Kasumi-1 (cell line): ENCODE data around the gene RSPO4.

Source experiments
- DNase-seq, 2 experiments: peaks; one replicate each; lab custom pipeline; 2025; lab: John Stamatoyannopoulos, UW

The RSPO4 gene

DNA sequence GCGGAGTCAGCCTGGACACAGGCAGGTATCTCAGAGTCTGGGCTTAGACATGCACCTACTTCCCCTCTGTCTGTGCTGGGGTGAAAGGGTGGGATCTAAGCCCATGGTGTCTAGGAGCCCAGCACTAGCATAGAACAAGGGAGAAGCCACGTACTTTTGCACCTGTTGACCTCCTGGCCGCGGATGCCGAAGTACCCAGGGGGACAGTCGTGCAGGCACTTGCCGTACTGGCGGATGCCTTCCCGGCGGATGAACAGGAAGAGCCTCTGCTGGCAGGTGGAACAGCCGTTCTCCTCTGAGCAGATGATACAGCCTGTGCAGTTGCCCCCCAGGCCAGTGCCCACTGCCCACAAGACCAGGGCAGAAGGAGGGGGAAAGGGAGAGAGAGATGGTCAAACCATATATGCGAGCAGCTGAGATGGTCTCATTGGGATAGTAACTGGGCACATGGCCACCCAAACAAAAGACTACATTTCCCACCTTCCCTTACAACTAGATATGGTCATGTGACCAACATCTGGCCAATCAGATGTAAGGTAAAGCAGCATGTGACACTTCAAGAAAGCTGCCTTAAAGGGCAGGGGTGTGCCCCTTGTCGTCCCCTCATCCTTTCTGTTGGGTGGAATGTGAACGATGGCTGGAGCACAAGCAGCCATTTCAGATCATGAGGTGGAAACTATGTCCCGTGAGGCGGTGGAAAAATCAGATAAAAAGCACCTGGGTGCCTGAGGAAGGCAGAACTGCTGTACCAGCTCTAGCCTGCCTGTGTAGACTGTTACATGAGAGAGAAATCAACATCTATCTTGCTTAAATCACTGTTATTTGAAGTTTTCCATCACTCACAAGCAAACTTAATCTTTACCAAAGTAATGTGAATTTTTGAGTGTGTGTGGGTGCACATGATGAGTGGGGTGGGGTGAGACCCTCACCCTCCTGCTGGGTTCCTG, 34.0 kb downstream of the RSPO4 start:
- peak; percentile 4 to 7 for DNase-seq

GRCh38 chr20:965956-966355, 36.2 kb downstream of the RSPO4 start:
- DNase-seq, result no peak

GRCh38 chr20:963795-964194, 38.3 kb downstream of the RSPO4 start:
- no peak for DNase-seq

GRCh38 chr20:962683-963082, 39.4 kb downstream of the RSPO4 start:
- DNase-seq, result no peak

- DNase-seq, result no peak
Observed at GRCh38 chr20:962223-962622, 39.9 kb downstream of the RSPO4 start.

DNA sequence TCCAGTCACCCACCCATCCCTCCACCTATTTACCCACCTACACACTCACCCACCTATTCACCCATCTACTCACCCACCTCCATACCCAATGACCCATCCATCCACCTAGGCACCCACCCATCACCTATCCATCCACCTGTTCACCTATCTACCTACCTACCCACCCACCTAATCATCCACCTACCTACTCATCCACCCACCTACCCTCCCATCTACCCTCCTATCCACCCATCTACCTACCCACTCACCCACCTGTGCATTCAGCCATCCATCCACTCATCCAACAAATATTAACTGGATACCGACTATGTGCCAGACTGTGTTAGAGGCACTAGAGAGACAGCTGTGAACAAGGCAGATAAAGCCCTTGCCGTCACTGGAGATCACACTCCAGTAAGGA, 40.3 kb downstream of the RSPO4 start:
- no peak for DNase-seq

DNA sequence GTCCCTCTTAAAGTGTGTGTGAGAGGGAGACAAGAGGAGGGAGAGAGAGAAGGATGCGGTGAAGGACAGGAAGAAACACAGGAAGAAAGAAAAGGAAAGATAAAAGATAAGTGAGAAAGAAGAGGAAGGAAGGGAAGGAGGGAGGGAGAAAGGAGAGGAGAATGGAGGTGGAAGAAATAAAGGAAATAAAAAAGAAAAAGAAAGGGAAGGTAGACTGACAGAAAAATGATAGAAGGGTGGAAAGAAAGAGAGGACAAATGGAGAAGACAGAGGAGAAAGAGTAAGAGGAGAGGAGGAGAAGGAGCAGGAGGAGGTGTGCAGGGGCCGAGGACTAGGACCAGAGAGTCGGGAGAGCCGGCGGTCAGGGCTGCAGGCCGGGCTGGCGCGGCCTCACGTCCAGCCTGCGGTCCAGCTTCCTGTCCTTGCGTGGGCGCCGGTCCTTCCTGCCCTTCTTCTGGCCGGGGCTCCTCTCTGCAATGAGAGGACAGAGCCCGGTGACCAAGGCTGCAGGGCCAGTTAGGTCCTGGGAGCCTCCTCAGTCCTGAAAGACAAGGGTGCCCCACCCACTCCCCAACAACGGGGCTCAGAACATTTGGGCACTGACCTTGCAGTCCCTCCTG, 42.0 kb downstream of the RSPO4 start:
- DNase-seq, result no peak

DNA sequence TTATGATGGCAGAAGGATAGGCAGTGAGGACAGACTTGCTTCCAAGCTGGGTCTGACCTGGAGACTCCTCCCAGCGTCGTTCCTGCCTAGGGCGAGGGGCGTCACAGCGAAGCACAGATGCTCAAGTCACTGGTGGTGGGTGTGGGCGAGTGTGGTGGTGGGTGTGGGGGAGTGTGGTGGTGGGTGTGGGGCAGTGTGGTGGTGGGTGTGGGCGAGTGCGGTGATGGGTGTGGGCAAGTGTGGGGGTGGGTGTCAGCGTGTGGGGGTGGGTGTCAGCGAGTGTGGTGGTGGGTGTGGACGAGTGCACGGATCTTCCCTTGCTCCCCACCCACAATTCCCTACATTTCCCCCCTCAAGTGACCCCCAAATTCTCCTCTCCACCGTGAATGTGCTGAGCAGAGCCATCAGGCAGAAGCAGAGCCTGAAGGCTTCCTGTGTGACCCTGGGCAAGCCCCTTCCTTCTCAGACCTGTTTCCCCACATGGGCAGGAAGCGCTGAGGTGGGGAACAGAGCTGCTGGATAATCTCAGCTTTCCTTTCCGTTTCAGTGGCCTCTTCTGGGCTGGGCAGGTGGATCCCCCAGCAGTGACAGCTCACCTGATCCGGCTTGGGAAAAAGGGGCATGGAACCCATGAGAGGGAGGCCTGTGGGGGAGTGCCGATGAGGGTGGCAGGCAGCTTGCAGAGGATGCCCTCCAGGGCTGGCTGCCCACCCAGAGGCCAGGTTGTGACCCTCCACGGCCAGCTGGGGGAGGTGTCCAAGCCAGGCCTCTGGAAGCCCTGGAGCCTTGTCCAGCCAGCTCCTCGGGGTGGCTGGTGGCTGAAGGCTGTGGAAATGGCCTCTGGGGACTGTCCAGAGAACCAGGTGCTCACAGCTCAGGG, 42.9 kb downstream of the RSPO4 start:
- DNase-seq, result no peak

DNA sequence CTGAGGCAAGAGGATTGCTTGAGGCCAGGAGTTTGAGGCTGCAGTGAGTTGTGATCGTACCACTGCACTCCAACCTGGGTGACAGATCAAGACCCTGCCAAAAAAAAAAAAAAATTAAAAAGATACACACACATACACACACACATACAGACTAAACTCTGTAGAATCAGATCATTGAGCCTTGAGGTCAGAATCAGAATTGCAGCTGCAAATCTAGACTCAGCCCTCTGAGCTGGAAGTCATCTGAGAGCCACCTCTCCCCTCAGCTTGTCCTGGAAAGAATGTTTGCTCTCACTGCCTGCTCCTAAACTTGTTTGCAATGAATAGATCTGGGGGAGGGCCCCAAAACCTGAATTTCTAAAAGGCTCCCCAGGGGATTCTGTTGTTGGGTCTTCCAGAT, 44.6 kb downstream of the RSPO4 start:
- peak; percentile 11 to 12 for DNase-seq

GRCh38 chr20:956330-956951, 45.7 kb downstream of the RSPO4 start:
- peak; percentile 66 to 83 for DNase-seq

- DNase-seq, result no peak
Observed at GRCh38 chr20:955656-956055, 46.5 kb downstream of the RSPO4 start.

DNA sequence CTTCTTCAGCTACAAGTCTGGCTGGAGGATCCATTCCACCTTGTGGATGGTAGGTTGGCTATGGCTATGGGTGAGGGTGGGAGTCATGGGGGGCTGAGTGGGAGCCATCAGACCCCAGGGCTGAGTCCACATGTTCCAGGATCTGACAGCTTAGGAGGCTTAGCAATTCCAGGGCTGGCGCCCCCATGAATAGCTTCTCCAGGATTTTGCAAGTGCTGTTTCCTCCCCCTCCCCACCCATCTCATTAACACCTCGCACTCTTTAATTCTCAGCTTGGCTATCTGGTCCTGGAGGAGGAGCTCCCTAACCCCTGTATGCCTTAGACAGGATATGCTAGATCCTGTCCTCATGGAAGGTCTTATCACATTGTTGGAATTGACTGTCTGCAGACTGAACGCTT, 47.0 kb downstream of the RSPO4 start:
- DNase-seq, result no peak

GRCh38 chr20:953742-954141, 48.4 kb downstream of the RSPO4 start:
- no peak for DNase-seq

DNA sequence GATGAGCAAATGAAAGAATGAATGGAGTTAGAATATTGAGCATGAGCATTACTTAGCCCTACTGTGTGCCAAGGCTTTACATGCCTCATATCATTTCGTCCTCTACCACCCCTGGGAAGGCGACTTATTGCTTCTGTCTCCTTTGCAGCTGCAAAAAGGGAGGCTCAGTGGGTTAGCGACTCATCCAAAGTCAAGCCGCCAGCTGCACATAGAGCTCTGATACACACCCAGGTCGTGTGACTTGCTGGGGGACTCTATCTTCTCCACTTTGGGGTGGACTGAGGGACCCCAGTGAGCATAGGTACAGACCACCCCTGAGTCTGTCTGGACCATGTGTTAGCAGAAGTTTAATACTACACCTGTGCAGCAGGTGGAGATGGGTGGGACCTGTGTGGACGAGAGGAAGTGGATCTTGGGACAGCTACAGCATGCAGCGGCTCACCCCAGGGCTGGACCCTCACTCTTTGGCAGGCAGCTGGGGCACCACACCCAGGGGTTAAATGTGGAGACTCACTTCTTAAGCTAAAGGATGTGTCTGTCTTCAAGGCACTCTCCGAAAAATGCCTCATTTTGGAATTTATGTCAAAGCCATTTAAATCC, 49.8 kb downstream of the RSPO4 start:
- peak; percentile 51 to 55 for DNase-seq

- no peak for DNase-seq
Observed at GRCh38 chr20:951384-952169, 50.5 kb downstream of the RSPO4 start.

GRCh38 chr20:949717-950116, 52.4 kb downstream of the RSPO4 start:
- no peak for DNase-seq

- no peak for DNase-seq
Observed at GRCh38 chr20:946826-947225, 55.3 kb downstream of the RSPO4 start.

DNA sequence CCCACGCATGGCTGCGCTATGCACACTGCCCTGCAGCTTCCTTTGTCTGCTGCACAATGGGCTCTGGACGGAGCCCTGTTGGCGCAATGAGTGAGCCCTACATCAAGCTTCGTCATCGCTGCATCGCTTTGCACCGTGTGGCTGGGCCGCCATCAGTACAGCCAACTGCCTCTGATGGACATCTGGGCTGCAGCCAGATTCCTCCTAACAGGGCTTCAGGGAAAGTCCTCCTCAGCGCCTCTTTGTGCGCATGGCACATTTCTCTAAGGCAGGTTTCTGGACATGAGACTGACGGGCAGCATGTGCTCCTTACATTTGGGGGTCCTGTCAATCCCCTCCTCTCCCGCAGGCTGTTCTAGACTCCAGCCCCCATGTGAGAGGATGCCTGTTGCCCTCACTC, 56.3 kb downstream of the RSPO4 start:
- no peak for DNase-seq

DNA sequence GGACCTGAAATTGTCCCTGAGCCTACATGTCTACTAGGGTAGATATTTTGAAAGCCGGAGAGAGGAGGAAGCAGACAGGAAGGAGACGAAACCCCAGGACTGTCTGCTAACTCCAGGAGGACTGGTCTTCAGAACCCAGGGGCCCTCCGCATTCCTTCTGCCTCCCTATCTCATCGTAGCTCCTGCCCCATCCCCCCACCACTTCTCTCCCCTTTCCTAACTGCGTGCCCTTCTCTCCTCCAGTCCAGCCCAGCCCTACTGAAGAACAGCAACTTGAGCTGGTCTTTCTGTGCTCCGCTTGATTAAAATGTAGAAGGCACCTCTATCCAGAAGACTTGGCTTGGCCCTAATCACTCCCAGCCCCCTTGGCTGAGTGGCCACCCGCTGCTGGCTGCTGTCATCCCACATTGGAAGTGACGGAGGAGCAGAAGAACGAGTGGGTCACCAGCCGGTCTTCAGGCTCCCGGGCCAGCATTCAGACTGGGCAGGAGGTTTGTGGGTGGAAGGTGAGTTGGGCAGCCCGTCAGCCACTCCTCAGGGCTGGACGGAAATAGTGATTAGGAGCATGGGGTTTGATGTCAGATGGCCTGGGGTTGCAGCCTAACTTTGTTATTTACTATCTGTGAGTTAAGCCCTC, 57.2 kb downstream of the RSPO4 start:
- DNase-seq, result no peak

- DNase-seq, result no peak
Observed at GRCh38 chr20:944148-944547, 58.0 kb downstream of the RSPO4 start.
